ENCODE data around the gene TP63.

DNA sequence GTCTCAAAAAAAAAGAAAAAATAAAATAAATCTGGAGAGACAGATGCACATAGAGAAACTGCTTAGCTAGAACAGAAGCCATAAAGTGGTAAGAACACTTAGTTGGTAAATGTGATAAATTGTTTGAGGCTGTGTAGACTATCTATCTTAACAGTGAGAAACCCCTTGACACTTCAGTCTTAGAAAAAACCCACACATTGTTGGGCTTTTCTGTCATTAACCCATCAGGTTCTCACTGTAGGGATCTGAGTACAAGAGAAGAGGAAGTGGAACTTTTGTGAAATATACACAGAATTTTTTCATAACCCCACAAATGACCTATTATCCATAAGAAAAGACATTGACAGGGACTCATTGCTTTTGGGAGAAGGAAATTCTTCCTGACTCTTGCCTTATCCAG, 24.4 kb downstream of the TP63 start:
- TF ChIP-seq POLR2AphosphoS5 (IDR thresholded peaks at IDR 0.05; ENCODE audit: low read depth), result no peak
- TF ChIP-seq GABPA (IDR thresholded peaks at IDR 0.05; ENCODE audit: low read depth), result no peak
- TF ChIP-seq, protein P1, sequence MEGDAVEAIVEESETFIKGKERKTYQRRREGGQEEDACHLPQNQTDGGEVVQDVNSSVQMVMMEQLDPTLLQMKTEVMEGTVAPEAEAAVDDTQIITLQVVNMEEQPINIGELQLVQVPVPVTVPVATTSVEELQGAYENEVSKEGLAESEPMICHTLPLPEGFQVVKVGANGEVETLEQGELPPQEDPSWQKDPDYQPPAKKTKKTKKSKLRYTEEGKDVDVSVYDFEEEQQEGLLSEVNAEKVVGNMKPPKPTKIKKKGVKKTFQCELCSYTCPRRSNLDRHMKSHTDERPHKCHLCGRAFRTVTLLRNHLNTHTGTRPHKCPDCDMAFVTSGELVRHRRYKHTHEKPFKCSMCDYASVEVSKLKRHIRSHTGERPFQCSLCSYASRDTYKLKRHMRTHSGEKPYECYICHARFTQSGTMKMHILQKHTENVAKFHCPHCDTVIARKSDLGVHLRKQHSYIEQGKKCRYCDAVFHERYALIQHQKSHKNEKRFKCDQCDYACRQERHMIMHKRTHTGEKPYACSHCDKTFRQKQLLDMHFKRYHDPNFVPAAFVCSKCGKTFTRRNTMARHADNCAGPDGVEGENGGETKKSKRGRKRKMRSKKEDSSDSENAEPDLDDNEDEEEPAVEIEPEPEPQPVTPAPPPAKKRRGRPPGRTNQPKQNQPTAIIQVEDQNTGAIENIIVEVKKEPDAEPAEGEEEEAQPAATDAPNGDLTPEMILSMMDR (IDR thresholded peaks at IDR 0.05; ENCODE audit: insufficient read depth, low read length), result no peak
- TF ChIP-seq, protein P2, sequence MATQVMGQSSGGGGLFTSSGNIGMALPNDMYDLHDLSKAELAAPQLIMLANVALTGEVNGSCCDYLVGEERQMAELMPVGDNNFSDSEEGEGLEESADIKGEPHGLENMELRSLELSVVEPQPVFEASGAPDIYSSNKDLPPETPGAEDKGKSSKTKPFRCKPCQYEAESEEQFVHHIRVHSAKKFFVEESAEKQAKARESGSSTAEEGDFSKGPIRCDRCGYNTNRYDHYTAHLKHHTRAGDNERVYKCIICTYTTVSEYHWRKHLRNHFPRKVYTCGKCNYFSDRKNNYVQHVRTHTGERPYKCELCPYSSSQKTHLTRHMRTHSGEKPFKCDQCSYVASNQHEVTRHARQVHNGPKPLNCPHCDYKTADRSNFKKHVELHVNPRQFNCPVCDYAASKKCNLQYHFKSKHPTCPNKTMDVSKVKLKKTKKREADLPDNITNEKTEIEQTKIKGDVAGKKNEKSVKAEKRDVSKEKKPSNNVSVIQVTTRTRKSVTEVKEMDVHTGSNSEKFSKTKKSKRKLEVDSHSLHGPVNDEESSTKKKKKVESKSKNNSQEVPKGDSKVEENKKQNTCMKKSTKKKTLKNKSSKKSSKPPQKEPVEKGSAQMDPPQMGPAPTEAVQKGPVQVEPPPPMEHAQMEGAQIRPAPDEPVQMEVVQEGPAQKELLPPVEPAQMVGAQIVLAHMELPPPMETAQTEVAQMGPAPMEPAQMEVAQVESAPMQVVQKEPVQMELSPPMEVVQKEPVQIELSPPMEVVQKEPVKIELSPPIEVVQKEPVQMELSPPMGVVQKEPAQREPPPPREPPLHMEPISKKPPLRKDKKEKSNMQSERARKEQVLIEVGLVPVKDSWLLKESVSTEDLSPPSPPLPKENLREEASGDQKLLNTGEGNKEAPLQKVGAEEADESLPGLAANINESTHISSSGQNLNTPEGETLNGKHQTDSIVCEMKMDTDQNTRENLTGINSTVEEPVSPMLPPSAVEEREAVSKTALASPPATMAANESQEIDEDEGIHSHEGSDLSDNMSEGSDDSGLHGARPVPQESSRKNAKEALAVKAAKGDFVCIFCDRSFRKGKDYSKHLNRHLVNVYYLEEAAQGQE (IDR thresholded peaks at IDR 0.05; ENCODE audit: insufficient replicate concordance, low read depth), result no peak
